HCT116 (cell line): ENCODE results near the gene GMPPB. TPM values are rescaled to one million over a fixed set of nuclear protein-coding genes. Genes with fewer than 3 reads are reported as not detected.

ENCODE experiments used
- ATAC-seq: fragments of 200-7000 bp; cut with Tn5 transposase; 2 replicates; pipeline ENCODE4 v1.9.1; 2020; ENCODE audit warnings: mild to moderate bottlenecking, moderate library complexity
- BruUV-seq: library from RNA; stranded (reverse); fragments of 400-500 nt; replicated peaks from 2 replicates; lab custom pipeline; 2021; lab: Mats Ljungman, UMichigan
- CTCF ChIA-PET: fragments of 300-600 bp; sonication (Branson Sonifier 250); formaldehyde crosslinking; loops from one replicate; lab custom pipeline; 2021; ENCODE audit warnings: antibody characterized with exemption; lab: Charles Lee
- POLR2A ChIA-PET: fragments of 300-600, 350-600 bp; sonication (Branson Sonifier 250); formaldehyde crosslinking; loops from one replicate; lab custom pipeline; 2021; ENCODE audit warnings: antibody characterized with exemption; lab: Charles Lee
- RAD21 ChIA-PET, 2 experiments: fragments of 300-600 bp; sonication (Branson Sonifier 250); formaldehyde crosslinking; loops; one replicate each; lab custom pipeline; 2023; ENCODE audit warnings: low total read pairs in 2 of 2; ENCODE audit not compliant: uncharacterized antibody in 2 of 2, unreplicated experiment in 2 of 2, low non-redundant PET in 1 of 2; lab: Charles Lee
- DNase-seq: peaks from one replicate; pipeline ENCODE4 v3.0.0-alpha.2; 2010; ENCODE audit warnings: low read depth, low spot score
- H2AFZ ChIP-seq: fragments of 200-600 bp; shearing (Covaris generic), sonication (generic); 2 replicates; pipeline ENCODE4 v1.6.1; 2017; ENCODE audit warnings: low read depth, mixed run types, mixed read lengths, antibody characterized with exemption, low read length; ENCODE audit not compliant: poor library complexity, severe bottlenecking
- H3K27ac ChIP-seq: 2 replicates; pipeline ENCODE4 v1.5.1; 2012; ENCODE audit warnings: low read depth, low read length
- H3K27me3 ChIP-seq: fragments of 200-600 bp; sonication (generic); 2 replicates; pipeline ENCODE4 v1.6.1; 2016; ENCODE audit warnings: mixed run types, low read length, mixed read lengths; ENCODE audit not compliant: insufficient read depth
- H3K36me3 ChIP-seq, 2 experiments: fragments of 200-500 bp in 1 of 2; fragments of 200-600 bp in 1 of 2; sonication (Bioruptor generic) in 1 of 2; sonication (generic) in 1 of 2; 2 replicates each; pipeline versions ENCODE4 v1.5.1 to v1.6.1; 2014 to 2016; ENCODE audit warnings: low read length in 2 of 2, inconsistent platforms in 1 of 2, mixed read lengths in 1 of 2, mixed run types in 1 of 2; ENCODE audit not compliant: insufficient read depth in 2 of 2, control insufficient read depth in 1 of 2
- H3K4me1 ChIP-seq, 2 experiments: fragments of 200-600 bp in 1 of 2; sonication (generic) in 1 of 2; 2 replicates each; pipeline versions ENCODE4 v1.5.1 to v1.6.1; 2012 to 2017; ENCODE audit warnings: low read length in 2 of 2, inconsistent platforms in 1 of 2, mild to moderate bottlenecking in 1 of 2, mixed read lengths in 1 of 2, mixed run types in 1 of 2, moderate library complexity in 1 of 2; ENCODE audit not compliant: insufficient read depth in 2 of 2, control insufficient read depth in 1 of 2
- H3K4me2 ChIP-seq: fragments of 200-600 bp; sonication (generic); 2 replicates; pipeline ENCODE4 v1.6.1; 2017; ENCODE audit warnings: mixed run types, low read length, mixed read lengths
- H3K4me3 ChIP-seq, 2 experiments: fragments of 200-600 bp in 1 of 2; sonication (generic) in 1 of 2; replicated peaks in 1 of 2; 2 replicates each; pipeline ENCODE4 v1.5.1; 2011 to 2016; ENCODE audit warnings: low read length in 2 of 2, control low read depth in 1 of 2, low read depth in 1 of 2, mild to moderate bottlenecking in 1 of 2, mixed read lengths in 1 of 2, mixed run types in 1 of 2
- H3K79me2 ChIP-seq: fragments of 200-600 bp; sonication (generic); 2 replicates; pipeline ENCODE4 v1.6.1; 2017; ENCODE audit warnings: mild to moderate bottlenecking, mixed run types, low read length, moderate library complexity, mixed read lengths; ENCODE audit not compliant: insufficient read depth
- H3K9ac ChIP-seq: fragments of 200-600 bp; sonication (generic); 2 replicates; pipeline ENCODE4 v1.6.1; 2016; ENCODE audit warnings: low read length, mixed read lengths
- H3K9me2 ChIP-seq: fragments of 200-600 bp; sonication (generic), shearing (Covaris generic); 2 replicates; pipeline ENCODE4 v1.6.1; 2017; ENCODE audit warnings: mixed run types, mild to moderate bottlenecking, moderate library complexity; ENCODE audit not compliant: insufficient read depth
- H3K9me3 ChIP-seq, 2 experiments: fragments of 200-500 bp in 1 of 2; fragments of 200-600 bp in 1 of 2; sonication (Bioruptor generic) in 1 of 2; sonication (generic) in 1 of 2; 2 replicates each; pipeline ENCODE4 v1.6.1; 2014 to 2017; ENCODE audit warnings: low read length in 2 of 2, mixed read lengths in 2 of 2, inconsistent platforms in 1 of 2, low read depth in 1 of 2, mild to moderate bottlenecking in 1 of 2, mixed run types in 1 of 2, moderate library complexity in 1 of 2; ENCODE audit not compliant: control insufficient read depth in 1 of 2, insufficient read depth in 1 of 2
- H4K20me1 ChIP-seq: fragments of 200-600 bp; sonication (generic), shearing (Covaris generic); 2 replicates; pipeline ENCODE4 v1.6.1; 2017; ENCODE audit warnings: mixed run types, mild to moderate bottlenecking, moderate library complexity; ENCODE audit not compliant: insufficient read depth
- CBX3 ChIP-seq: IDR thresholded peaks from 2 replicates; pipeline ENCODE4 v1.6.1; 2012; ENCODE audit warnings: low read depth
- CEBPB ChIP-seq: IDR thresholded peaks from 2 replicates; pipeline ENCODE4 v1.6.1; 2012; ENCODE audit warnings: low read depth
- CTCF ChIP-seq, 3 experiments: fragments of 200-600 bp in 1 of 3; sonication (generic) in 1 of 3; IDR thresholded peaks in 2 of 3; conservative IDR thresholded peaks in 1 of 3; 2 replicates each; pipeline ENCODE4 v1.5.1; 2012 to 2017; ENCODE audit warnings: low read depth in 2 of 3, low read length in 2 of 3, antibody characterized with exemption in 1 of 3, borderline replicate concordance in 1 of 3, control low read depth in 1 of 3, mild to moderate bottlenecking in 1 of 3, mixed read lengths in 1 of 3, mixed run types in 1 of 3, moderate library complexity in 1 of 3; ENCODE audit not compliant: insufficient read depth in 1 of 3
- EGR1 ChIP-seq: IDR thresholded peaks from 2 replicates; pipeline ENCODE4 v1.6.1; 2012; ENCODE audit warnings: low read depth
- ELF1 ChIP-seq: IDR thresholded peaks from 2 replicates; pipeline ENCODE4 v1.6.1; 2012; ENCODE audit warnings: low read depth, borderline replicate concordance
- EZH2 ChIP-seq: fragments of 200-600 bp; sonication (generic); IDR thresholded peaks from 2 replicates; pipeline ENCODE4 v1.6.1; 2017; ENCODE audit warnings: antibody characterized with exemption, mixed run types
- EZH2phosphoT487 ChIP-seq: fragments of 200-600 bp; IDR thresholded peaks from 2 replicates; pipeline ENCODE4 v1.6.1; 2018; ENCODE audit warnings: antibody characterized with exemption, borderline replicate concordance
- FOSL1 ChIP-seq: IDR thresholded peaks from 2 replicates; pipeline ENCODE4 v1.6.1; 2012; ENCODE audit warnings: low read depth
- JUND ChIP-seq: IDR thresholded peaks from 2 replicates; pipeline ENCODE4 v1.6.1; 2012
- POLR2A ChIP-seq: IDR thresholded peaks from 2 replicates; pipeline ENCODE4 v1.7.0; 2011; ENCODE audit warnings: borderline replicate concordance; ENCODE audit not compliant: insufficient read depth, insufficient read length; ENCODE audit errors: extremely low read depth
- POLR2AphosphoS5 ChIP-seq: IDR thresholded peaks from 2 replicates; pipeline ENCODE4 v1.6.1; 2011; ENCODE audit warnings: mild to moderate bottlenecking, low read depth, low read length, moderate library complexity
- RAD21 ChIP-seq: IDR thresholded peaks from 2 replicates; pipeline ENCODE4 v1.6.1; 2012; ENCODE audit warnings: low read depth, mild to moderate bottlenecking
- YY1 ChIP-seq: IDR thresholded peaks from 2 replicates; pipeline ENCODE4 v1.6.1; 2011; ENCODE audit warnings: low read length, low read depth, moderate library complexity, mild to moderate bottlenecking; ENCODE audit not compliant: insufficient replicate concordance; ENCODE audit errors: extremely low read depth
- ZFX ChIP-seq: fragments of 450-650 bp; IDR thresholded peaks from 2 replicates; pipeline ENCODE4 v1.6.1; 2017
- intact Hi-C: fragments of 100-400 bp; cut with micrococcal nuclease; formaldehyde crosslinking; loops from 2 replicates; pipeline ENCODE4 v1.10.0; 2022
- total RNA-seq: library from RNA; stranded (reverse); gene quantifications from one replicate; pipeline ENCODE4 v1.2.1, GENCODE V29; 2021; ENCODE audit not compliant: unreplicated experiment
- TF ChIP-seq, protein P1 (sequence below): IDR thresholded peaks from 2 replicates; pipeline ENCODE4 v1.6.1; 2012; ENCODE audit warnings: low read depth
- TF ChIP-seq, protein P2 (sequence below): IDR thresholded peaks from 2 replicates; pipeline ENCODE4 v1.6.1; 2012
- TF ChIP-seq, protein P3 (sequence below): IDR thresholded peaks from 2 replicates; pipeline ENCODE4 v1.6.1; 2011; ENCODE audit warnings: mild to moderate bottlenecking, low read length, moderate library complexity; ENCODE audit not compliant: insufficient replicate concordance; ENCODE audit errors: extremely low read depth

Gene GMPPB
- total RNA-seq, 1 experiment from 2014 or later: 24.1 TPM

DNA sequence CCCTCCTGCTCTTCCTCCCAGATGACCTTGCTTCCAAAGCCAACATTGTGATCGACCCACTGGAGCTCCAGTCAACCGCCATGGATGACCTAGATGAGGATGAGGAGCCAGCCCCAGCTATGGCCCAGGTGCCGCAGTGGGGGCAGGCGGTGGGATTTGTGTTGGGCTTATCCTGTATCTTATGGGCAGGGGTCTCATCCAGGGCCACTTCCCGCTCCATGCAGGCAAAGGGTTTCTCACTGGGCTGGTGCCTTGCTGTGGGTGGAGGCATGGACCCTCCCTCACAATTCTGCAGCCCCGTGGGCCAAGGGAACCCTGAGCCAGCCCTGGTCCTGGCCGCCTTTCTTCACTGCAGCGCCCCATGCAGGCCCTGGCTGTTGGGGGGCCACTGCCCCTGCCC, 19.1 kb downstream of the GMPPB start:
- TF ChIP-seq POLR2A (no peak), RAD21 (no peak), CEBPB (no peak), EZH2phosphoT487 (no peak), JUND (no peak), ZFX (no peak), FOSL1 (no peak), CBX3 (no peak), CTCF (IDR thresholded peaks at IDR 0.05 in 2 of 3, conservative IDR thresholded peaks at IDR 0.05 in 1 of 3; ENCODE audit: borderline replicate concordance in 1 of 3, insufficient read depth in 1 of 3, low read depth in 2 of 3, low read length in 2 of 3) (no peak), EZH2 (no peak), YY1 (no peak), EGR1 (no peak), ELF1 (no peak), POLR2AphosphoS5 (no peak)
- TF ChIP-seq, protein P1, sequence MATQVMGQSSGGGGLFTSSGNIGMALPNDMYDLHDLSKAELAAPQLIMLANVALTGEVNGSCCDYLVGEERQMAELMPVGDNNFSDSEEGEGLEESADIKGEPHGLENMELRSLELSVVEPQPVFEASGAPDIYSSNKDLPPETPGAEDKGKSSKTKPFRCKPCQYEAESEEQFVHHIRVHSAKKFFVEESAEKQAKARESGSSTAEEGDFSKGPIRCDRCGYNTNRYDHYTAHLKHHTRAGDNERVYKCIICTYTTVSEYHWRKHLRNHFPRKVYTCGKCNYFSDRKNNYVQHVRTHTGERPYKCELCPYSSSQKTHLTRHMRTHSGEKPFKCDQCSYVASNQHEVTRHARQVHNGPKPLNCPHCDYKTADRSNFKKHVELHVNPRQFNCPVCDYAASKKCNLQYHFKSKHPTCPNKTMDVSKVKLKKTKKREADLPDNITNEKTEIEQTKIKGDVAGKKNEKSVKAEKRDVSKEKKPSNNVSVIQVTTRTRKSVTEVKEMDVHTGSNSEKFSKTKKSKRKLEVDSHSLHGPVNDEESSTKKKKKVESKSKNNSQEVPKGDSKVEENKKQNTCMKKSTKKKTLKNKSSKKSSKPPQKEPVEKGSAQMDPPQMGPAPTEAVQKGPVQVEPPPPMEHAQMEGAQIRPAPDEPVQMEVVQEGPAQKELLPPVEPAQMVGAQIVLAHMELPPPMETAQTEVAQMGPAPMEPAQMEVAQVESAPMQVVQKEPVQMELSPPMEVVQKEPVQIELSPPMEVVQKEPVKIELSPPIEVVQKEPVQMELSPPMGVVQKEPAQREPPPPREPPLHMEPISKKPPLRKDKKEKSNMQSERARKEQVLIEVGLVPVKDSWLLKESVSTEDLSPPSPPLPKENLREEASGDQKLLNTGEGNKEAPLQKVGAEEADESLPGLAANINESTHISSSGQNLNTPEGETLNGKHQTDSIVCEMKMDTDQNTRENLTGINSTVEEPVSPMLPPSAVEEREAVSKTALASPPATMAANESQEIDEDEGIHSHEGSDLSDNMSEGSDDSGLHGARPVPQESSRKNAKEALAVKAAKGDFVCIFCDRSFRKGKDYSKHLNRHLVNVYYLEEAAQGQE: no peak
- TF ChIP-seq, protein P2, sequence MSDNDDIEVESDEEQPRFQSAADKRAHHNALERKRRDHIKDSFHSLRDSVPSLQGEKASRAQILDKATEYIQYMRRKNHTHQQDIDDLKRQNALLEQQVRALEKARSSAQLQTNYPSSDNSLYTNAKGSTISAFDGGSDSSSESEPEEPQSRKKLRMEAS: no peak
- TF ChIP-seq, protein P3, sequence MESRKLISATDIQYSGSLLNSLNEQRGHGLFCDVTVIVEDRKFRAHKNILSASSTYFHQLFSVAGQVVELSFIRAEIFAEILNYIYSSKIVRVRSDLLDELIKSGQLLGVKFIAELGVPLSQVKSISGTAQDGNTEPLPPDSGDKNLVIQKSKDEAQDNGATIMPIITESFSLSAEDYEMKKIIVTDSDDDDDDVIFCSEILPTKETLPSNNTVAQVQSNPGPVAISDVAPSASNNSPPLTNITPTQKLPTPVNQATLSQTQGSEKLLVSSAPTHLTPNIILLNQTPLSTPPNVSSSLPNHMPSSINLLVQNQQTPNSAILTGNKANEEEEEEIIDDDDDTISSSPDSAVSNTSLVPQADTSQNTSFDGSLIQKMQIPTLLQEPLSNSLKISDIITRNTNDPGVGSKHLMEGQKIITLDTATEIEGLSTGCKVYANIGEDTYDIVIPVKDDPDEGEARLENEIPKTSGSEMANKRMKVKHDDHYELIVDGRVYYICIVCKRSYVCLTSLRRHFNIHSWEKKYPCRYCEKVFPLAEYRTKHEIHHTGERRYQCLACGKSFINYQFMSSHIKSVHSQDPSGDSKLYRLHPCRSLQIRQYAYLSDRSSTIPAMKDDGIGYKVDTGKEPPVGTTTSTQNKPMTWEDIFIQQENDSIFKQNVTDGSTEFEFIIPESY: no peak
- intact Hi-C loops: no loop called here
- Histone ChIP-seq H3K79me2 (no peaks in the 10 kb centered on the region), H2AFZ (no peak overlapping the region), H3K9me2 (no peaks in the 10 kb centered on the region), H3K4me3 (no peak overlapping the region), H3K9me3 (no peaks in the 10 kb centered on the region), H4K20me1 (no peaks in the 10 kb centered on the region), H3K36me3 (peaks cover 0 to 4% of the 10 kb centered on the region in 2 experiments; a peak in 1 of 4 replicates), H3K27ac (no peak overlapping the region), H3K4me2 (no peak overlapping the region), H3K4me1 (no peaks in the 10 kb centered on the region), H3K27me3 (no peaks in the 10 kb centered on the region), H3K9ac (no peak overlapping the region)
- DNase-seq (no peak), ATAC-seq (no peak)
- ChIA-PET CTCF (interaction anchor here (1.6 kb wide), 1 partner anchor 109 kb away, joined by 3 read pairs; the partner anchor contains the start of gene UBA7), RAD21 (no interaction called here), POLR2A (no interaction called here)
- BruUV-seq: no TSS peak
